B cell (primary cell): ENCODE measurements around the gene WDR11.

Experiments
- EZH2 ChIP-seq: IDR thresholded peaks from 2 replicates; pipeline ENCODE4 v1.6.1; 2012; ENCODE audit warnings: borderline replicate concordance, low read depth, mild to moderate bottlenecking, moderate library complexity, low read length; ENCODE audit not compliant: insufficient read depth, poor library complexity, severe bottlenecking
- TF ChIP-seq, protein P1 (sequence below): fragments of 200-600 bp; IDR thresholded peaks from one replicate; pipeline ENCODE4 v1.8.0; 2022; ENCODE audit warnings: antibody characterized with exemption, mild to moderate bottlenecking

GRCh38 chr10:120949609-120950031 lies 98.5 kb downstream of the WDR11 start:
- TF ChIP-seq, protein P1, sequence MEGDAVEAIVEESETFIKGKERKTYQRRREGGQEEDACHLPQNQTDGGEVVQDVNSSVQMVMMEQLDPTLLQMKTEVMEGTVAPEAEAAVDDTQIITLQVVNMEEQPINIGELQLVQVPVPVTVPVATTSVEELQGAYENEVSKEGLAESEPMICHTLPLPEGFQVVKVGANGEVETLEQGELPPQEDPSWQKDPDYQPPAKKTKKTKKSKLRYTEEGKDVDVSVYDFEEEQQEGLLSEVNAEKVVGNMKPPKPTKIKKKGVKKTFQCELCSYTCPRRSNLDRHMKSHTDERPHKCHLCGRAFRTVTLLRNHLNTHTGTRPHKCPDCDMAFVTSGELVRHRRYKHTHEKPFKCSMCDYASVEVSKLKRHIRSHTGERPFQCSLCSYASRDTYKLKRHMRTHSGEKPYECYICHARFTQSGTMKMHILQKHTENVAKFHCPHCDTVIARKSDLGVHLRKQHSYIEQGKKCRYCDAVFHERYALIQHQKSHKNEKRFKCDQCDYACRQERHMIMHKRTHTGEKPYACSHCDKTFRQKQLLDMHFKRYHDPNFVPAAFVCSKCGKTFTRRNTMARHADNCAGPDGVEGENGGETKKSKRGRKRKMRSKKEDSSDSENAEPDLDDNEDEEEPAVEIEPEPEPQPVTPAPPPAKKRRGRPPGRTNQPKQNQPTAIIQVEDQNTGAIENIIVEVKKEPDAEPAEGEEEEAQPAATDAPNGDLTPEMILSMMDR: no peak
- no peak for TF ChIP-seq EZH2
